Ovary (tissue), 3 donors: Measurements from ENCODE around the gene FGD2.
A peak's percentile ranks its signal among the peaks of the same experiment; 100 is the strongest.

Source experiments
- CTCF ChIP-seq, 3 donors: fragments of 450-650 bp in 2 of 3; fragments of 200-600 bp in 1 of 3; IDR thresholded peaks; one replicate each; pipeline versions ENCODE4 v1.5.1 to v1.8.0; 2016 to 2022; ENCODE audit warnings: antibody characterized with exemption in 3 of 3, mild to moderate bottlenecking in 1 of 3
- EP300 ChIP-seq: sonication (generic); formaldehyde crosslinking; IDR thresholded peaks from one replicate; pipeline ENCODE4 v1.6.1; 2017; ENCODE audit warnings: antibody characterized with exemption
- POLR2A ChIP-seq: fragments of 450-650 bp; IDR thresholded peaks from one replicate; pipeline ENCODE4 v1.6.1; 2017; ENCODE audit warnings: antibody characterized with exemption, mild to moderate bottlenecking, moderate library complexity
- donor health status: DM: no; HTN: no; CAD: no.

DNA sequence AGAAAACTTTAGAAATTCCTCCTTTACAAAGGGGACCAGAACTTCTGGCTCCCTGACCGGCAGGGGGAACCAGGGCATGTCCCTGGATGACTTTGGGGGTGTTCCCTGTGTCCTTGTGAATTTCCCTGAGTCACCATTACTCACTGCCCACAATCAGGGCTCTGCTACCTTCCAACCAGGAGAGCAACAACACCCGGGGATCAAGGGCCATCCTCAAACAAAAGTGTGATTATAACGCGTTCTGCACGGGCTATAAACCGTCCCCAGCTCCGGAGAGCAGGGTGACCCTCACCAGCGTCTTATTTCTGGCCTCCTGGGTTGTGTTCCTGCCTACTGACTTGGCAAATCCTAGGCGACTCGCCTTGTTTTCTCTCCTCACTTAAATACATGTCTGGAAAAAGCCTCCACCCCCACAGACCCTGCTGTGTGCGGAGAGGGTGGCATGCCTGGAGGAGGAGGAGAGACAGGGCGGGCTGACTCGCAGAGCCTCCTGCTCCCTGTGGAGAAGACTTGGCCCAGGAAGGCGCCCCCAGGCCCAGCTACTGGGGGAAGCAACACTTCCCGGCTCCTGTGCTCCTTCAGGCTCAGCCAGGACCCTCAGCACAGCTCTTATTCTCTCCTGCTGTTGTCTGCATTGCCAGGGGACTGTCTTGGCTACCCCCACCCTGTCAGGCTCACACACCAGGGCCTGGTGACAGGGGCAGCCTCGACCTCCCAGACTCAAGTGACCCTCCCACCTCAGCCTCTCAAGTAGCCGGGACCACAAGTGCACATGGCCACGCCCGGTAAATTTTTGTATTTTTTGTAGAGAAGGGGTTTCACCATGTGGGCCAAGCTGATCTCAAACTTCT lies 54.1 kb downstream of the FGD2 start:
- TF ChIP-seq CTCF (IDR thresholded peaks at IDR 0.05): peak; percentile 12 to 64 (median 47)
- no peak for TF ChIP-seq POLR2A
- no peak for TF ChIP-seq EP300
